H1 (cell line): ENCODE measurements around the gene BTBD10. TPM values are rescaled to one million over a fixed set of nuclear protein-coding genes. Genes with fewer than 3 reads are reported as not detected.

ENCODE experiments used
- ASH2L ChIP-seq: fragments of 200-600, 300-600 bp; sonication (generic); IDR thresholded peaks from one replicate; pipeline ENCODE4 v1.7.1; 2017; ENCODE audit warnings: low read length
- EP300 ChIP-seq, 2 experiments: IDR thresholded peaks; 1 replicate in 1 of 2; 2 replicates in 1 of 2; pipeline ENCODE4 v1.6.1; 2011 to 2012; ENCODE audit warnings: low read depth in 2 of 2, low read length in 2 of 2, mild to moderate bottlenecking in 2 of 2, borderline replicate concordance in 1 of 2, inconsistent platforms in 1 of 2, moderate library complexity in 1 of 2
- EZH2 ChIP-seq: fragments of 200-600 bp; sonication (generic); IDR thresholded peaks from 2 replicates; pipeline ENCODE4 v1.7.1; 2012; ENCODE audit warnings: low read depth, mild to moderate bottlenecking, moderate library complexity, low read length, inconsistent platforms; ENCODE audit not compliant: severe bottlenecking
- GTF2F1 ChIP-seq: IDR thresholded peaks from 2 replicates; pipeline ENCODE4 v1.6.1; 2012; ENCODE audit warnings: low read depth, low read length, improper control_type of control experiment, borderline replicate concordance
- JUN ChIP-seq: IDR thresholded peaks from 2 replicates; pipeline ENCODE4 v1.6.1; 2011; ENCODE audit warnings: low read depth, mild to moderate bottlenecking, improper control_type of control experiment, low read length
- NANOG ChIP-seq: IDR thresholded peaks from 2 replicates; pipeline ENCODE4 v1.6.1; 2011; ENCODE audit warnings: low read length, low read depth, mild to moderate bottlenecking, inconsistent platforms; ENCODE audit not compliant: insufficient read depth, poor library complexity, severe bottlenecking
- RFX5 ChIP-seq: IDR thresholded peaks from 2 replicates; pipeline ENCODE4 v1.6.1; 2011; ENCODE audit warnings: low read depth, low read length, improper control_type of control experiment, borderline replicate concordance
- SRF ChIP-seq: IDR thresholded peaks from 2 replicates; pipeline ENCODE4 v1.6.1; 2011; ENCODE audit warnings: mild to moderate bottlenecking, low read depth, low read length, moderate library complexity
- TEAD4 ChIP-seq: IDR thresholded peaks from 2 replicates; pipeline ENCODE4 v1.6.1; 2012; ENCODE audit warnings: low read depth, low read length, inconsistent platforms, mixed read lengths
- polyA plus RNA-seq, 7 experiments: library from polyadenylated mRNA; depleted of rRNA in 3 of 7; stranded (reverse) in 5 of 7; unstranded in 2 of 7; fragments of >200 nt in 5 of 7; fragments of 200-250 nt in 2 of 7; gene quantifications; 1 replicate in 5 of 7; 2 replicates in 1 of 7; 4 replicates in 1 of 7; pipeline versions ENCODE4 v1.2.1 to v1.2.3, GENCODE V29; 2011 to 2013; ENCODE audit warnings: missing spikeins in 2 of 7, mixed read lengths in 2 of 7
- total RNA-seq: library from RNA; stranded (reverse); fragmentation: NEBNext Ultra II Directional; extraction: Animal tissue kit (Norgen Biotek cat#: 25700); gene quantifications from 2 replicates; pipeline ENCODE4 v1.2.1, GENCODE V29; 2021

BTBD10 gene
- total and polyA plus RNA-seq, 2 of the 8 experiments (the other 6 are each of a cell fraction or from before 2014, with no cell fraction given): 13.8 to 22.2 TPM

DNA sequence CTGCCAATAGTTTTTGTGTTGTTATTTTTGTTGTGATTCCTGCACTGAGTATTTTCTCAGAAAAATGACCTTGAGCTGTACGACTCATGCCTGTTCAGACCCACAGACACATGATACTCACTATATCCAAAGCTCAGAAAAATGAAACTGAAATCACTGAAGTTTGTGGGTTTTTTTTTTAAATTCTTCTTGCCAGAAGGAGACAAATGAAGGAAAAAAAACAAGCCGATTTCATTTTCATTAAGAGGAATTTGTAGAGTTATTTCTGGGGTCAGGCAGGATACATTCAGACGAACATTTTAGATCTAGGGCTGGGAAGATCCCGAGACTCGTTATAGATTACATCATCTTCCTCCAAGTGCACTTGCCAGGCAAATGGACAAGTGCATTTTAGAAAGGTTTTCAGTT, 125.0 kb downstream of the BTBD10 start (continued):
- no peak for TF ChIP-seq EP300 (IDR thresholded peaks at IDR 0.05; ENCODE audit: borderline replicate concordance in 1 of 2, low read depth in 2 of 2, low read length in 2 of 2)
- no peak for TF ChIP-seq NANOG
- no peak for TF ChIP-seq GTF2F1
- no peak for TF ChIP-seq JUN
- no peak for TF ChIP-seq EZH2
- no peak for TF ChIP-seq TEAD4
- TF ChIP-seq RFX5: no peak
- TF ChIP-seq SRF: no peak
- TF ChIP-seq ASH2L: no peak

Other genes with a start within 250 kb of the BTBD10 start
- 6.8 and 9.9 TPM in 2 replicates for gene BMAL1, start 185.4 kb downstream of the BTBD10 start, total RNA-seq
- 4.1 and 6.9 TPM in 2 replicates for gene BMAL1, start 185.4 kb downstream of the BTBD10 start, polyA plus RNA-seq (2011; rRNA removed)
- not detected in 2 replicates for gene PTH, start 32.8 kb upstream of the BTBD10 start, total RNA-seq
- gene PTH, start 32.8 kb upstream of the BTBD10 start, polyA plus RNA-seq (2011; rRNA removed): not detected in 2 replicates
- gene FAR1, start 205.4 kb upstream of the BTBD10 start, total RNA-seq: 65.1 and 68.5 TPM in 2 replicates
- gene FAR1, start 205.4 kb upstream of the BTBD10 start, polyA plus RNA-seq (2011; rRNA removed): 17.2 and 29.7 TPM in 2 replicates